GM23248 (cell line): Measurements from ENCODE around the gene UCN2. TPM values are rescaled to one million over a fixed set of nuclear protein-coding genes. Genes with fewer than 3 reads are reported as not detected.

Experiments used
- DNase-seq: peaks from one replicate; pipeline ENCODE4 v3.0.0-alpha.2; 2015
- H2AFZ ChIP-seq: fragments of 200-600 bp; sonication (generic); 2 replicates; pipeline ENCODE4 v1.6.1; 2016; ENCODE audit warnings: antibody characterized with exemption
- H3F3A ChIP-seq: fragments of 200-600 bp; sonication (generic); 2 replicates; pipeline ENCODE4 v1.6.1; 2016; ENCODE audit warnings: mild to moderate bottlenecking, antibody characterized with exemption, mixed run types; ENCODE audit not compliant: insufficient read depth
- H3K27ac ChIP-seq: fragments of 200-600 bp; sonication (generic); 2 replicates; pipeline ENCODE4 v1.5.1; 2016; ENCODE audit warnings: mild to moderate bottlenecking
- H3K27me3 ChIP-seq: fragments of 200-600 bp; sonication (generic); replicated peaks from 2 replicates; pipeline ENCODE4 v1.6.1; 2016; ENCODE audit warnings: mild to moderate bottlenecking; ENCODE audit not compliant: insufficient read depth
- H3K36me3 ChIP-seq: fragments of 200-600 bp; sonication (generic); 2 replicates; pipeline ENCODE4 v1.6.1; 2016; ENCODE audit warnings: low read depth, mild to moderate bottlenecking
- H3K4me1 ChIP-seq: fragments of 200-600 bp; sonication (generic); 2 replicates; pipeline ENCODE4 v1.6.1; 2016; ENCODE audit warnings: mild to moderate bottlenecking; ENCODE audit not compliant: insufficient read depth
- H3K4me2 ChIP-seq: fragments of 200-600 bp; sonication (generic); one replicate; pipeline ENCODE4 v1.6.1; 2016; ENCODE audit warnings: mild to moderate bottlenecking; ENCODE audit not compliant: unreplicated experiment
- H3K4me3 ChIP-seq: fragments of 200-600 bp; sonication (generic); 2 replicates; pipeline ENCODE4 v1.5.1; 2016; ENCODE audit warnings: mild to moderate bottlenecking
- H3K79me2 ChIP-seq: fragments of 200-600 bp; sonication (generic); 2 replicates; pipeline ENCODE4 v1.6.1; 2016; ENCODE audit warnings: mild to moderate bottlenecking; ENCODE audit not compliant: insufficient read depth
- H3K9ac ChIP-seq: fragments of 200-600 bp; sonication (generic); 2 replicates; pipeline ENCODE4 v1.6.1; 2016; ENCODE audit warnings: mild to moderate bottlenecking
- H3K9me2 ChIP-seq: fragments of 200-600 bp; sonication (generic); 2 replicates; pipeline ENCODE4 v1.6.1; 2016; ENCODE audit warnings: mixed run types, mild to moderate bottlenecking, moderate library complexity; ENCODE audit not compliant: insufficient read depth
- H3K9me3 ChIP-seq: fragments of 200-600 bp; sonication (generic); one replicate; pipeline ENCODE4 v1.6.1; 2017; ENCODE audit warnings: low read depth
- H4K20me1 ChIP-seq: fragments of 200-600 bp; sonication (generic); 2 replicates; pipeline ENCODE4 v1.6.0; 2016; ENCODE audit not compliant: insufficient read depth
- EZH2 ChIP-seq: fragments of 200-600 bp; sonication (generic); IDR thresholded peaks from 2 replicates; pipeline ENCODE4 v1.6.1; 2018; ENCODE audit warnings: antibody characterized with exemption, mild to moderate bottlenecking; ENCODE audit not compliant: insufficient read depth, poor library complexity, severe bottlenecking
- EZH2phosphoT487 ChIP-seq: fragments of 200-600 bp; sonication (generic); IDR thresholded peaks from 2 replicates; pipeline ENCODE4 v1.6.1; 2018; ENCODE audit warnings: antibody characterized with exemption, moderate library complexity, mild to moderate bottlenecking, low read depth; ENCODE audit not compliant: insufficient read depth
- WGBS, 2 experiments: methylation state at CpG; one replicate each; pipeline ENCODE4 v1.1.6; 2015 to 2017; ENCODE audit warnings: low lambda C conversion rate in 2 of 2, low coverage in 1 of 2; ENCODE audit errors: missing lambda C conversion rate in 2 of 2; 5-methylcytosine and 5-hydroxymethylcytosine counted together
- in situ Hi-C: fragments of 300-500 bp; cut with MboI; formaldehyde crosslinking; loops from 2 replicates; pipeline ENCODE4 v1.15.0; 2020
- polyA plus RNA-seq: library from polyadenylated mRNA; unstranded; fragments of >200 nt; fragmentation: Nextera tagmentation; extraction: Ambion mirVana; gene quantifications from 2 replicates; pipeline ENCODE4 v1.2.1, GENCODE V29; 2016
- total RNA-seq: library from RNA; depleted of rRNA; stranded (reverse); fragments of >200 nt; shearing (Covaris generic); gene quantifications from 2 replicates; pipeline ENCODE4 v1.2.3, GENCODE V29; 2014

Gene UCN2
- total and polyA plus RNA-seq, 2 experiments from 2014 or later = 0.45 to 0.86 TPM

GRCh38 chr3:48587686-48588085 is 24.1 kb upstream of the UCN2 start:
- Histone ChIP-seq H3K4me1 (no peaks in the 10 kb centered on the region), H3K4me2 (no peak overlapping the region), H2AFZ (no peak overlapping the region), H3K4me3 (no peak overlapping the region), H3K27me3 (no peaks in the 10 kb centered on the region), H3K9ac (no peak overlapping the region), H3K9me3 (no peaks in the 10 kb centered on the region), H4K20me1 (no peaks in the 10 kb centered on the region), H3K9me2 (no peaks in the 10 kb centered on the region), H3F3A (no peaks in the 10 kb centered on the region), H3K36me3 (no peaks in the 10 kb centered on the region), H3K27ac (no peak overlapping the region), H3K79me2 (no peaks in the 10 kb centered on the region)
- 92% methylated on average over 10 to 11 of the region's 11 CpGs for WGBS, 2 experiments
- no peak for DNase-seq
- in situ Hi-C loops = no loop called here
- no peak for TF ChIP-seq EZH2phosphoT487
- TF ChIP-seq EZH2 = no peak

GRCh38 chr3:48585411-48585810 is 21.8 kb upstream of the UCN2 start:
- no peak overlapping the region for H3K4me2 ChIP-seq
- no peak for TF ChIP-seq EZH2
- no peak overlapping the region for H3K27ac ChIP-seq
- no peak overlapping the region for H3K9ac ChIP-seq
- no peaks in the 10 kb centered on the region for H4K20me1 ChIP-seq
- in situ Hi-C loops = no loop called here
- H3K4me3 ChIP-seq = no peak overlapping the region
- no peak for DNase-seq
- no peaks in the 10 kb centered on the region for H3K36me3 ChIP-seq
- H3F3A ChIP-seq = no peaks in the 10 kb centered on the region
- no peaks in the 10 kb centered on the region for H3K9me3 ChIP-seq
- H3K9me2 ChIP-seq = no peaks in the 10 kb centered on the region
- no peaks in the 10 kb centered on the region for H3K79me2 ChIP-seq
- H3K27me3 ChIP-seq = no peaks in the 10 kb centered on the region
- WGBS, 2 experiments = 75 to 80% methylated on average over 8 of the region's 8 CpGs
- no peaks in the 10 kb centered on the region for H3K4me1 ChIP-seq
- H2AFZ ChIP-seq = no peak overlapping the region

- no peak for TF ChIP-seq EZH2
- TF ChIP-seq EZH2phosphoT487 = no peak
- in situ Hi-C loops = no loop called here
- no peaks in the 10 kb centered on the region for H3K79me2 ChIP-seq
- H2AFZ ChIP-seq = no peak overlapping the region
- H3K9me2 ChIP-seq = no peaks in the 10 kb centered on the region
- no peaks in the 10 kb centered on the region for H3K9me3 ChIP-seq
- no peaks in the 10 kb centered on the region for H3F3A ChIP-seq
- no peaks in the 10 kb centered on the region for H3K36me3 ChIP-seq
- no peak overlapping the region for H3K27ac ChIP-seq
- no peak overlapping the region for H3K4me2 ChIP-seq
- WGBS, 2 experiments = 86 to 92% methylated on average over 9 of the region's 9 CpGs
- H3K4me3 ChIP-seq = no peak overlapping the region
- DNase-seq = no peak
- no peak overlapping the region for H3K9ac ChIP-seq
- H3K4me1 ChIP-seq = no peaks in the 10 kb centered on the region
- no peaks in the 10 kb centered on the region for H3K27me3 ChIP-seq
- H4K20me1 ChIP-seq = no peaks in the 10 kb centered on the region
Measured at GRCh38 chr3:48584836-48585235, 21.3 kb upstream of the UCN2 start.

- Histone ChIP-seq H3K79me2 (no peaks in the 10 kb centered on the region), H3K4me2 (no peak overlapping the region), H3K27ac (no peak overlapping the region), H3K9me2 (no peaks in the 10 kb centered on the region), H3K27me3 (no peaks in the 10 kb centered on the region), H4K20me1 (no peaks in the 10 kb centered on the region), H3K36me3 (no peaks in the 10 kb centered on the region), H3K4me3 (no peak overlapping the region), H2AFZ (no peak overlapping the region), H3K9ac (no peak overlapping the region), H3K4me1 (no peaks in the 10 kb centered on the region), H3F3A (no peaks in the 10 kb centered on the region), H3K9me3 (no peaks in the 10 kb centered on the region)
- TF ChIP-seq EZH2phosphoT487 (no peak), EZH2 (no peak)
- in situ Hi-C loops = no loop called here
- no peak for DNase-seq
- WGBS, 2 experiments = 91 to 93% methylated on average over 14 of the region's 14 CpGs
Measured at GRCh38 chr3:48581621-48582481, 18.3 kb upstream of the UCN2 start.
